Retinal pigment epithelial cell (primary cell): ENCODE results near the gene PTBP3.
"Not testable (repeated sequence)": the region's sequence is repeated elsewhere in the genome, so short reads cannot be mapped to it uniquely, and the experiment has no call there.

Experiments used
- DNase-seq: peaks from one replicate; pipeline ENCODE4 v3.0.0-alpha.2; 2010; ENCODE audit warnings: low read depth
- H3K4me3 ChIP-seq: 2 replicates; pipeline ENCODE4 v1.5.1; 2011; ENCODE audit warnings: mild to moderate bottlenecking, low read length, control low read depth, moderate library complexity
- CTCF ChIP-seq: conservative IDR thresholded peaks from 2 replicates; pipeline ENCODE4 v1.5.1; 2011; ENCODE audit warnings: low read depth, low read length, control low read depth, inconsistent platforms

Gene PTBP3

GRCh38 chr9:112273876-112274275 is 59.5 kb downstream of the PTBP3 start:
- H3K4me3 ChIP-seq = no peak overlapping the region
- no peak for DNase-seq
- TF ChIP-seq CTCF = no peak

GRCh38 chr9:112271466-112272098 is 61.8 kb downstream of the PTBP3 start:
- H3K4me3 ChIP-seq = no peak overlapping the region
- no peak for DNase-seq
- TF ChIP-seq CTCF = no peak

- DNase-seq = no peak
- no peak overlapping the region for H3K4me3 ChIP-seq
- TF ChIP-seq CTCF = no peak
These were observed 65.0 kb downstream of the PTBP3 start for GRCh38 chr9:112268413-112268812.

GRCh38 chr9:112267086-112267485 is 66.3 kb downstream of the PTBP3 start:
- not testable (repeated sequence) for H3K4me3 ChIP-seq, DNase-seq

GRCh38 chr9:112265391-112265790 is 68.0 kb downstream of the PTBP3 start:
- DNase-seq = no peak
- H3K4me3 ChIP-seq = no peak overlapping the region
- TF ChIP-seq CTCF = no peak

GRCh38 chr9:112262577-112262976 is 70.8 kb downstream of the PTBP3 start:
- DNase-seq = no peak
- H3K4me3 ChIP-seq = no peak overlapping the region
- TF ChIP-seq CTCF = no peak

- H3K4me3 ChIP-seq = no peak overlapping the region
- no peak for DNase-seq
- no peak for TF ChIP-seq CTCF
These were observed 72.3 kb downstream of the PTBP3 start for GRCh38 chr9:112261133-112261532.
